Left cardiac atrium (tissue), 4 donors: ENCODE measurements around the gene PRDM4. TPM values are rescaled to one million over a fixed set of nuclear protein-coding genes. Genes with fewer than 3 reads are reported as not detected.
"Not testable (repeated sequence)": the region's sequence is repeated elsewhere in the genome, so short reads cannot be mapped to it uniquely, and the experiment has no call there.

Experiments
- ATAC-seq, 2 donors: fragments of 200-7000 bp; cut with Tn5 transposase; one replicate each; pipeline ENCODE4 v1.9.1; 2020; ENCODE audit warnings: mild to moderate bottlenecking in 2 of 2, moderate library complexity in 2 of 2
- DNase-seq: peaks from one replicate; pipeline ENCODE4 v3.0.0-alpha.2; 2020
- intact Hi-C, 2 donors: fragments of 100-400 bp; cut with DNase I; formaldehyde crosslinking; loops; one replicate each; pipeline versions ENCODE4 v1.14.1 to v1.15.1; 2022 to 2023
- total RNA-seq, 2 donors: library from RNA; stranded (reverse); fragmentation: NEBNext Ultra II Directional; extraction: Animal tissue kit (Norgen Biotek cat#: 25700); gene quantifications; one replicate each; pipeline ENCODE4 v1.2.1, GENCODE V29; 2021
- donor health status: DM: no; HTN: yes; CAD: no.
- donor health status: DM: no; HTN: yes; CAD: no; lungs with severe emphysema.
- donor health status: DM: yes; HTN: yes; CAD: no.
- donor health status: Dilated cardiomyopathy.

The PRDM4 gene
- total RNA-seq, 2 donors from 2014 or later = 14.0 to 14.8 TPM

DNA sequence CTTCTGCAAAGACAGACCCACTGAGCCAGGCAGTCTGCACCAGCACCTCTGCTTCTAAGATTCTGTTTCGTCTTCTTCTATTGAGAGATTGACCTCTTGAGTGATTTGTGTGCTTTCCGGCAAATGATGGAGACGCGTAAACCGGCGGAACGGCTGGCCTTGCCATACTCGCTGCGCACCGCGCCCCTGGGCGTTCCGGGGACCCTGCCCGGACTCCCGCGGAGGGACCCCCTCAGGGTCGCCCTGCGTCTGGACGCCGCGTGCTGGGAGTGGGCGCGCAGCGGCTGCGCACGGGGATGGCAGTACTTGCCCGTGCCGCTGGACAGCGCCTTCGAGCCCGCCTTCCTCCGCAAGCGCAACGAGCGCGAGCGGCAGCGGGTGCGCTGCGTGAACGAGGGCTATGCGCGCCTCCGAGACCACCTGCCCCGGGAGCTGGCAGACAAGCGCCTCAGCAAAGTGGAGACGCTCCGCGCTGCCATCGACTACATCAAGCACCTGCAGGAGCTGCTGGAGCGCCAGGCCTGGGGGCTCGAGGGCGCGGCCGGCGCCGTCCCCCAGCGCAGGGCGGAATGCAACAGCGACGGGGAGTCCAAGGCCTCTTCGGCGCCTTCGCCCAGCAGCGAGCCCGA is 14.3 kb upstream of the PRDM4 start:
- ATAC-seq = no peak
- intact Hi-C loops = no loop called here
- no peak for DNase-seq

DNA sequence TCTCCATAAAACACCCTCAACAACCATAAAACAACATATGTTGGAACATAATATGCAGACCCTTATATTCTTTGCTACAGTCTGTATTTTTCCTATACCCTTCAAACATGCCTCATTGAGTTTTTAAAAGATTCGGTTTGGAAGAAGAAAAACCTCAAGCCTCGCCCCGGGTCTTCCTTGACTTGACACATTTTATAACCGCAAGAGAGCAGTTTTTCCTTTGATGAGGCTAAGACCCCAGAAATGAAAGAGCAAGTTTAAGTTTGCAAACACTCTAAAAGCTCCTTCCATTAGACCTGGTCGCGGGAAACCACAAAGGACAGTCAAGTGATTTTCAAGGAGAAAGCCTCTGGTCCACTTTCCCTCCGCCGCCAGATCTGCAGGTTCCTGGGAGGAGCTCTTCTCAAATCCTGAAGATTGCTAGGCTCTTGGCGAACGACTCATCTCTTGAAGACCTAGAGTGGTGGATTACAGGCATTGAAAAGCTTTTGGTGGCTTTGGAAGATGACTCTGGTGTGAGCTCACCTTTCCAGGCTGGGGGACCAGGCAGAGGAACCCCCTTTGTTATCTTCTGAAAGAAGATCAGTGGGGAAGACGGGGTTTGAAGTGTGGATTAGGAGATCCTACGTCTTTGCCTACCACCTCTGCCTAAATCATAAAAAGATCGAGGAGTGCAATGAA is 13.6 kb upstream of the PRDM4 start, which contains the start of gene ASCL4:
ASCL4 (plus strand) TSS at position 356 of the 681 bp plus-strand sequence. CDS start 515 bp downstream, outside the sequence.
- DNase-seq (no peak), ATAC-seq (no peak)
- intact Hi-C loops = no loop called here

DNA sequence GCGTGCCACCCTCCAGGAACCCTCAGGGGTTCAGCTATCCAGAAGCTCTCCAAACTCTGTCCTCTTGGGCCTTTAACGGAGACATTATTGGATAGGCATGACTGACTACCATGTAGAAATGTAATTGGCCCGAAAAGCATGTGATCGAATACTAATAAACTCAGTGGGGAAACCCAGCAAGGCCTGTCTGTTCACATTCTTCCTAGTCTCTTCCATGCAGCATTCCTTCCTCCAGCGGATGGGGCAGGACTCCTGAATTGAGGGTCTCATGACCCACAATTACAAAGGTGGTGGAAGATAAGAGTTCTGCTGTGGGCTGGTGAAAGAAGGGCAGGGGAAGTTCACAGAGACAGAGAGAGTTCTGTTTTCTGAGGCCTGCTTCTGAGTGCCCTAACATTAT is 6.5 kb upstream of the PRDM4 start:
- intact Hi-C loops = no loop called here
- DNase-seq (no peak), ATAC-seq (no peak)

DNA sequence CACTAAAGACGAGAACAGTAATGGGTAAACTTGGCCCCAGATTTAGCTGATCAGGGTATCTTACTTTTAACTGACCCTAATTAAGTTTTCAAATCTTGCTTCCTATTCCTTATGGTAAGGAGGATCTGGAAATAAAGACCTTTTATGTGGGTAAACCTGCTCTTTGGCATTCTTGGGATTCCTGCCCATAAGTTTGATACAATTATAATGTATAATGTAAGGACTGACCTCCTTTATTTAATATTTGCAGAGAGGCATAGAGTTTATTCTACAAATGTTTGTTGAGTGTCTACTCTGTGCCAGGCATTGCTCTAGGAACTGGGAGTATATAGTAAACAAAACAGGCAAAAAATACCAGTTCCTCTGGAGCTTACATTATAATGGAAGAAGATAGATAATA is 4.4 kb upstream of the PRDM4 start:
- intact Hi-C loops = no loop called here
- ATAC-seq = no peak
- DNase-seq = no peak

DNA sequence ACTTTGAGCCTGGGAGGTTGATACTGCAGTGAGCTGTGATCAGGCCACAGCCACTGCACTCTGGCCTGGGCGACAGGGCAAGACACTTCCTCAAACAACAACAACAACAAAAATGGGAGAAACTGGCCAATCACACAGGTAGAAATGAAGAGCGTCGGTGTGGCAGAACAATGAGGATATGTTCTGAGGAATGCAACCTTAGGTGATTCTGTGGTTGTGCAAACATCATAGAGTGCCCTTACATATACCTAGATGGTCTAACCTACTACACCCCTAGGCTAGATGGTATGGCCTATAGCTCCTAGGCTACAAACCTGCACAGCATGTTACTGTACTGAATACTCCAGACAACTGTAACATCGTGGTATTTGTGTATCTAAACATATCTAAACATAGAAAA is 3.7 kb upstream of the PRDM4 start:
- intact Hi-C loops = loop anchor here in 1 of 2 donors (5.0 kb wide), 1 partner anchor 77 kb away; the partner anchor contains the start of gene PWP1

DNA sequence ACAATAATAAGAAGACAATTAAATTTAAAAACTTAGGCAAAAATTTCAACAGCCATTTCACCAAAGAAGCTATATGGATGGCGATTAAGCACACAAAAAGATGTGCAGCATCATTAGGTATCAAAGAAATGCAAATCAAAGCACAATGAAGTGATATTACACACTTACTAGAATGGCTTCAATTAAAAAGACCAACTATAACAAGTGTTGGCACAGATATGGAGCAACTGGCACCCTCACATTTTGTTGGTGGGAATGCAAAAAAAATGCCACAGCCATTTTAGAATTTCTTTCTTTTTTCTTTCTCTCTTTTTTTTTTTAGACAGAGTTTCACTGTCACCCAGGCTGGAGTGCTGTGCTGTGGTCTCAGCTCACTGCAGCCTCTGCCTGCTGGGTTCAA is 1.9 kb upstream of the PRDM4 start:
- ATAC-seq (no peak), DNase-seq (no peak)
- intact Hi-C loops = loop anchor here in 1 of 2 donors (5.0 kb wide), 1 partner anchor 76 kb away; the partner anchor contains the start of gene PWP1

More for the DNA sequence above, 3.7 kb upstream of the PRDM4 start:
- DNase-seq = no peak
- no peak for ATAC-seq

DNA sequence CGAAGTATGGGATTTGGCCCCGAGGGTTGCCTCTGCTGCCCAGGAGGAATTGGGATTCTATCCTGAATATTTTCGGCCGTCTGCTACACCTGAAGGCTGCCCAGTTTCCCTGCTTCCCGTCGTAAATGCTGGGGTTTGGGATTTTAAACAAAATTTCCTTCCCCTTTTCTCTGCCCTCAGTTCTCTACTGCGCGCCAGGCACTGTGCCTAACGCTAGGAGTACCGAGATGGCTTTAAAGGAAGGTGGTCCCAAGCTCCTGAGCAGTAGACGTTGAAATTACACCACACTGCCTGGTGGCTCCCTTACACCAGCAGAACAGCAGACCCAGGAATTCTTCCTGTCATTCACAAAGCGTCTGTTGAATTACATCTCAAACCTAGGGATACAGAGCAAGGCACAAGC is 566 bp upstream of the PRDM4 start:
- ATAC-seq (peak; percentile 10 to 11), DNase-seq (no peak)
- intact Hi-C loops = loop anchor here in 1 of 2 donors (2.0 to 5.0 kb wide), 2 partner anchors 74 to 123 kb away; partner anchors contain the start of gene PWP1

DNA sequence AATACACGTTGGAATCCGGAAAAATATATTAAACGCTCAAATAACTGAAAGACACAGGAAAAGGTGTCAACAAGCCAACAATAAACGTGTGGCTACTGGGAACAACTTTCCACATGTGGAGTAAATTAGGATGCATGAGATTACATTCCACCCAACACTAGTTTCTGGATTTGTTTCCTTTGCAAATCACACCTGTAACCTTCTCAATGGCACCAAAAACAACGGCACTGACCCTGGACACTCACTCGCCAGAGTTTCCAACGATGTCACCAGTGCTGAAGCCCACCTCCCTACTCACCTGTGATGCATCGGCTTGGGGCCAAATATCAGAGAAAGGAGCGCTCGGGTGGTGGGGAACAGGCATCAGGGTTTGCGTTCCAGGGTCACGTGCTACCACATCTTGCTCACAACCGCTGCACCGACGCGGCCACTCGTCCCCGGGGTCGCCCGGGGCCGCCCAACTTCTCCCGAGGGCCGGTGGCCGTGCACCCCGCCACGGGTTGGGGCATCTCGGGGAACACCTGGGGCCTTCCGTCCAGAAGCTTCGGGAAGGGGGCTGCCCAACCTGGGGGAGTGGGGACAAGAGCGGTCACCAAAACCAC is 629 bp downstream of the PRDM4 start:
- intact Hi-C loops = loop anchor here in 1 of 2 donors (2.0 to 5.0 kb wide), 2 partner anchors 73 to 124 kb away; partner anchors contain the start of gene PWP1
- DNase-seq (peak; percentile 39), ATAC-seq (peak in 1 of 2 donors; percentile 4)

DNA sequence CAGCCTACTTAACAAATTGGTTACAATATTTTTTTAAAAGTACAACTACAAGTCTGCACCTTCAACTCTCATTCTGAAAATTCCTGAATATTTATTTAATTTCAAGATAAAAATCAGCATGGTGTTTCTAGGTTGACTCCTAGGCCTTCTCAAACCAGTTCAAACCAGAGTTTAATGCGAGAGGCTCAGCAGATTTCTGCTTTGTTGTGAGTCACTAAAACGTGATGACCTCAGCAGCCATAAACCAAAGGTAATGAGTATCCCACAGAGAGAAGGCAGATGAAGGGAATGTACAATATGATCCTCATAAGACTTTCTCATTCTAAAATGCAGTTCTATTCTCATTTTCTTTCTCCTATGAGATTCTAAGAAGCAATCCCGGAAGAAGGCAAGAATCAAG is 1.5 kb downstream of the PRDM4 start:
- ATAC-seq = no peak
- DNase-seq = no peak
- intact Hi-C loops = no loop called here

DNA sequence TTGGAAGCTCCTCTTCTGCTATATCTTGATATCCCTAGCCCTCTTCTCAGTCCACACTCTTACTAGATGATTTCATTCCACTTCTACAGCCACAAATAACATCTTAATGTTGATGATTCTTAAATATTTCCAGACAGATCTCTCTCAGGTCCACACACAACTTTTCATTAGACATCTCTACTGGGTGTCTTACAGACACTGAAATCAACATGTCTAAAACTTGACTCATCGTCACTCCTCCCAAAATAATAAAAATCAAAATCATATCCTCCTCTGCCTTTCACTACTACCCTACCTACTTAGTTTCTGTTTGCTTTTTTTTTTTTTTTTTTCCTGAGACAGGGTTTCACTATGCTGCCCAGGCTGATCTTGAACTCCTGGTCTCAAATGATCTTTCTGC is 11.9 kb downstream of the PRDM4 start:
- intact Hi-C loops = no loop called here
- DNase-seq (no peak), ATAC-seq (peak in 1 of 2 donors; percentile 73)

DNA sequence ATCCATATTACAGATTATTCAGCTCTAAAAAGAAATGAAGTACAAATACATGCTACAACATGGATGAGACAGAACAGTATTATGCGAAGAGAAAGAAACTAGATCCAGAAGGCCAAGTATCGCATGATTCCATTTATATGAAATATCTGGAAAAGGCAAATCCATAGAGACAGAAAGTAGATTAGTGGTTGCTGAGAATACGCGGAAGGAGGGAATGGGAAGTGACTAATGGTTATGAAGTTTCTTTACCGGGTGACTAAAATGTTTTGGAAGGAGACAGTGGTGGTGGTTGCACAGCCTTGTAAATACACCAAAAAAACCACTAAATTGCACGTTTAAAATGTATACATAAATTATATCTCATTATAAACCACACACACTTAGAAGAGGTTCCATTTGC is 12.5 kb downstream of the PRDM4 start:
- intact Hi-C loops = no loop called here
- DNase-seq (no peak), ATAC-seq (peak in 1 of 2 donors; percentile 85)

DNA sequence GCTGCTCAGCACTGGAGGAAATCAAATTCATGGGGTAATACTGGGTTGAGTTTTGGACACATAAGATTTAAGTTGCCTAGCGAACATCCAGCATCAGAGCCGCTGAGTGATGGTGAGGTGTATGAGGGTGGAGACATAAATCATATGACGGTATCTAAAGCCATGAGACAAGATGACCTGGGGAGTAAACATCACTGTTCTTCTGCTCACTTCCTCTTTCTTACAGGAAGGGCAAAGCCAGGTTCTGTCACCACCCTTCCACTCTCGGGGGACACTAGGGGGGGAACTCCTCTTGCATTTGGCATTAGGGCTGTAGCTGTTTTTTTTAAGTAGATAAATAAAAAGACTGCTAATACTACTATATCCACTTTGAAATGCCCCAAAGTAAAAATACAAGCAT is 24.0 kb downstream of the PRDM4 start:
- intact Hi-C loops = no loop called here
- DNase-seq = no peak

DNA sequence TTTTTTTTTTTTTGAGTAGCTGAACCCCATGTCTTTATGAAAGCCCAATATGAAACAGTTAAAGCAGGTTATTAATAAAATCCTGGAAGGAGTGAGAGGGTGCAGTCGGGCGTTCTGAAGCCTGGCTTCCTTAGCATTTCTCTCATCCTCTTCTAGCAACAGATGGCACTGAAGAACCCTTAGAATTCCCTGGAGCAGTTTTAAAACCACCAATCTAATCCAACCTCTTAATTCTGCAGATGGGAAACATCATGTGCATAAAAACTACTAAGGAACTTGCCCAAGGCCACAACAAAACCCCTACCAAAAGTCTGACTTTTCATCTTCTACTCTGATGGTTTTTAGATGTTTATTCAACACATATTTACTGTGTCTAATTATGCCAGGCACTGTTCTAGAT is 25.2 kb downstream of the PRDM4 start:
- ATAC-seq = no peak
- intact Hi-C loops = no loop called here
- DNase-seq = no peak

More for the DNA sequence above, 24.0 kb downstream of the PRDM4 start:
- ATAC-seq = no peak

DNA sequence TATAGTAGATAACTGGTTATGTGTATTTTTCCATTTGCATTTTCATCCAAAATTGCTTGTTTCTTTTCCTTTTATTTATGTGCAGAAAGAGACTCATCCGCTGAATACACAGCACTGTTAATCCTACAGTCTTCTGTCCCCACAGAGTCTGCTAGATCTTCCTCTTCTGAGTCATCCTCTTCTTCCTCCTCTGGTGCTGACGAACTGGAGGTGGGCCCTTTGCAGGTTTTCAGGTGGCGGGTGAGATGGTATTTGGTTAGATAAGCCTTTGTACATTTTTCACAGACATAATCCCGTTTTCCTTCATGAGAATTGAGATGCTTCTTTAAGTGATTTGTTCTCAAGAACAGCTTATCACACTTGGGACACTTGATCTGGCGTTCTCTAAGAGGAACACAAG is 26.8 kb downstream of the PRDM4 start:
- DNase-seq (no peak), ATAC-seq (no peak)
- intact Hi-C loops = no loop called here

DNA sequence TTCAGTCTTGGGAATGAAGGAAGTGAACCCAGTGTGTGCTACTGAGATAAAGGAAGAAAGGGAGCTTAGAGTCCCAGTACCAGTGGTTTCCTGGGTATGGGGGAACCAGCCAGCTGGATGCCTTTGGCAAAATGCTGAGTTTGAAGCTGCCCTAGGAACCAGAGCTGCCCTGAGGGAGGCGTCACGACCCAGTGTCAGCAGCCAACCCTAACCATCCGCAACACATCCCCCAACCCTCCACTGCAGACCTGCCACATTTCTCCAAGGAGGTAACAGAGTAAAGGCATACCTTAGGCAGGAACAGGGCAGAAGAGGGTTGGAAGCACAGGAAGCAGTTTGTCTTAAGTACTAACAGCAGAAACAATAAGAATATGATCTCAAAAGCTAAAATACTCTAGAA is 28.6 kb downstream of the PRDM4 start:
- intact Hi-C loops = no loop called here
- DNase-seq (no peak), ATAC-seq (no peak)

DNA sequence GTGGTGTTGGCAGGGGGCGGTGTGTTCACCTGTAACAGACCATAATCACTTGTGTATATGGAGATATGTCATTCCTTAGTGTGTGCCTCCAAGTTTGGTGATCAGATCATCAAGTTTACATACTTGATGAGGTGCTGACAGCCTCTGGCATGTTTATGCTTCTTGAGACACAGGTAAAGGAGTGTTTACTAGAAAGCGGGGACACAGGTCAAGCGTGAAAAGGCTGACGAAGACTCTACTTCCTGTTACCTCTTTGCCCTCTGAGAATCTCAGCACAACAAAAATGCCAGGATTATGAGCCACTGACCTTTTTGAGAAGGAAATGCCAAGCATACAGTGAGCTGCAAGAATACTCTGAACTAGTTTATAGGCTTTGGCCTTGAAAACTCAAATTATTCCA is 29.6 kb downstream of the PRDM4 start:
- DNase-seq (no peak), ATAC-seq (no peak)
- intact Hi-C loops = no loop called here

DNA sequence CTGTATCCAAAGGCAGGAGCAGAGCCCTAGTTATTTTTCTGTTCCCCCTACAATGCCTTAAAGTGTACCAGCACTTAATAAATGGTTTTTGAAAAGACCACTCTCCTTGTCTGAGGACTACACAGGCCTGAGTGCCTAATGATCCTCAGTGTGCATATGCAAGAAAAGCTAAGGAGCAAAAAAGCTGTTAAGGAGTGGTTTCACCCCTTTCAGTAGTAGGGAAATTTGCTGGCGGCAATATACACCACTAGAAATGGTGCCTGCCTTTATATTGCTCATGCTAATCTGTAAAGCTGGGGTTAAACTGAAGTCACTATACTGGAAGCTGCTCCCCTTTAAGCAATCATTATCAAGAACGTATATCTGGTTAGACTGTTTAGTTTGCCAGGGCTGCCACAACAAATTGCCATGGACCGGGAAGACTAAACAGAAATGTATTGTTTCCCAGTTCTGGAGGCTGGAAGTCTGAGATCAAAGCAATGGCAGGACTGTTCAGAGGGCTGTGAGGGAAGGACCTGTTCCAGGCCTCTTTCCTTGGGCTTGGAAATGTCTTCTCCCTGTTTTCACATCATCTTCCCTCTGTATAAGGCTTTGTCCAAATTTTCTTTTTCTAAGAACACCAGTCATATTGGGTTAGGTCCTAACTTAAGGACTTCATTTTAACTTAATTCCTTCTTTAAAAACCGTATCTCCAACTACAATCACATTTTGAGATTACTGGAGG is 30.2 kb downstream of the PRDM4 start:
- no peak for ATAC-seq
- intact Hi-C loops = no loop called here

DNA sequence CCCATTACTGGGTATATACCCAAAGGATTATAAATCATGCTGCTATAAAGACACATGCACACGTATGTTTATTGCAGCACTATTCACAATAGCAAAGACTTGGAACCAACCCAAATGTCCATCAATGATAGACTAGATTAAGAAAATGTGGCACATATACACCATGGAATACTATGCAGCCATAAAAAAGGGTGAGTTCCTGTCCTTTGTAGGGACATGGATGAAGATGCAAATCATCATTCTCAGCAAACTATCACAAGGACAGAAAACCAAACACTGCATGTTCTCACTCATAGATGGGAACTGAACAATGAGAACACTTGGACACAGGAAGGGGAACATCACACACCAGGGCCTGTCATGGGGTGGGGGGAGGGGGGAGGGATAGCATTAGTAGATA is 33.2 kb downstream of the PRDM4 start:
- intact Hi-C loops, ATAC-seq, DNase-seq: not testable (repeated sequence)

More for the DNA sequence above, 30.2 kb downstream of the PRDM4 start:
- no peak for DNase-seq

DNA sequence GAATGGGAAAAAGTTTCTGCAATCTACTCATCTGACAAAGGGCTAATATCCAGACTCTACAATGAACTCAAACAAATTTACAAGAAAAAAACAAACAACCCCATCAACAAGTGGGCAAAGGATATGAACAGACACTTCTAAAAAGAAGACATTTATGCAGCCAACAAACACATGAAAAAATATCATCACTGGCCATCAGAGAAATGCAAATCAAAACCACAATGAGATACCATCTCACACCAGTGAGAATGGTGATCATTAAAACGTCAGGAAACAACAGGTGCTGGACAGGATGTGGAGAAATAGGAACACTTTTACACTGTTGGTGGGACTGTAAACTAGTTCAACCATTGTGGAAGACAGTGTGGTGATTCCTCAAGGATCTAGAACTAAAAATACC is 33.6 kb downstream of the PRDM4 start:
- DNase-seq, intact Hi-C loops, ATAC-seq: not testable (repeated sequence)
